Upper lobe of left lung (tissue), 4 donors: ENCODE data around the gene ECE1.
"Not testable (repeated sequence)": the region's sequence is repeated elsewhere in the genome, so short reads cannot be mapped to it uniquely, and the experiment has no call there.

Source experiments
- POLR2A ChIP-seq, 4 donors: fragments of 450-650 bp; IDR thresholded peaks; one replicate each; pipeline ENCODE4 v1.5.1; 2016 to 2017; ENCODE audit warnings: antibody characterized with exemption in 4 of 4, mild to moderate bottlenecking in 2 of 4
- TF ChIP-seq, protein P1 (sequence below), 6 experiments: fragments of 450-650 bp in 4 of 6; fragments of 200-600 bp in 2 of 6; sonication (generic) in 2 of 6; IDR thresholded peaks; one replicate each; pipeline ENCODE4 v1.5.1; 2016 to 2019; ENCODE audit warnings: antibody characterized with exemption in 6 of 6

DNA sequence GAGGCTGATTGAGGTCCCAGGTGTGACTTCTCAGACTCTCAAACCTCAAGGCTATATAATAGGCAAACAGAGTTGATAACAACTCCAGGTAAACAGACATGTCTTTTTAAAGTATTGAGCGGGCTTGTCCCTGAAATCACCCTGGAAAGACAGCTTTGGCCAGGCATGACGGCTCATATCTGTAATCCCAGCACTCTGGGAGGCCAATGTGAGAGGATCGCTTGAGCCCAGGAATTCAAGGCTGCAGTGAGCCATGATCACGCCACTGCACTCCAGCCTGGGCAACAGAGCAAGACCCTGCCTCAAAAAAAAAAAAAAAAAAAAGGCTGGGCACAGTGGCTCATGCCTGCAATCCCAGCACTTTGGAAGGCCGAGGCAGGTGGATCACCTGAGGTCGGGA lies 4.9 kb downstream of the ECE1 start:
- TF ChIP-seq, protein P1, sequence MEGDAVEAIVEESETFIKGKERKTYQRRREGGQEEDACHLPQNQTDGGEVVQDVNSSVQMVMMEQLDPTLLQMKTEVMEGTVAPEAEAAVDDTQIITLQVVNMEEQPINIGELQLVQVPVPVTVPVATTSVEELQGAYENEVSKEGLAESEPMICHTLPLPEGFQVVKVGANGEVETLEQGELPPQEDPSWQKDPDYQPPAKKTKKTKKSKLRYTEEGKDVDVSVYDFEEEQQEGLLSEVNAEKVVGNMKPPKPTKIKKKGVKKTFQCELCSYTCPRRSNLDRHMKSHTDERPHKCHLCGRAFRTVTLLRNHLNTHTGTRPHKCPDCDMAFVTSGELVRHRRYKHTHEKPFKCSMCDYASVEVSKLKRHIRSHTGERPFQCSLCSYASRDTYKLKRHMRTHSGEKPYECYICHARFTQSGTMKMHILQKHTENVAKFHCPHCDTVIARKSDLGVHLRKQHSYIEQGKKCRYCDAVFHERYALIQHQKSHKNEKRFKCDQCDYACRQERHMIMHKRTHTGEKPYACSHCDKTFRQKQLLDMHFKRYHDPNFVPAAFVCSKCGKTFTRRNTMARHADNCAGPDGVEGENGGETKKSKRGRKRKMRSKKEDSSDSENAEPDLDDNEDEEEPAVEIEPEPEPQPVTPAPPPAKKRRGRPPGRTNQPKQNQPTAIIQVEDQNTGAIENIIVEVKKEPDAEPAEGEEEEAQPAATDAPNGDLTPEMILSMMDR (IDR thresholded peaks at IDR 0.05): not testable (repeated sequence)
- not testable (repeated sequence) for TF ChIP-seq POLR2A (IDR thresholded peaks at IDR 0.05)
